ENCODE measurements around the gene THPO.

DNA sequence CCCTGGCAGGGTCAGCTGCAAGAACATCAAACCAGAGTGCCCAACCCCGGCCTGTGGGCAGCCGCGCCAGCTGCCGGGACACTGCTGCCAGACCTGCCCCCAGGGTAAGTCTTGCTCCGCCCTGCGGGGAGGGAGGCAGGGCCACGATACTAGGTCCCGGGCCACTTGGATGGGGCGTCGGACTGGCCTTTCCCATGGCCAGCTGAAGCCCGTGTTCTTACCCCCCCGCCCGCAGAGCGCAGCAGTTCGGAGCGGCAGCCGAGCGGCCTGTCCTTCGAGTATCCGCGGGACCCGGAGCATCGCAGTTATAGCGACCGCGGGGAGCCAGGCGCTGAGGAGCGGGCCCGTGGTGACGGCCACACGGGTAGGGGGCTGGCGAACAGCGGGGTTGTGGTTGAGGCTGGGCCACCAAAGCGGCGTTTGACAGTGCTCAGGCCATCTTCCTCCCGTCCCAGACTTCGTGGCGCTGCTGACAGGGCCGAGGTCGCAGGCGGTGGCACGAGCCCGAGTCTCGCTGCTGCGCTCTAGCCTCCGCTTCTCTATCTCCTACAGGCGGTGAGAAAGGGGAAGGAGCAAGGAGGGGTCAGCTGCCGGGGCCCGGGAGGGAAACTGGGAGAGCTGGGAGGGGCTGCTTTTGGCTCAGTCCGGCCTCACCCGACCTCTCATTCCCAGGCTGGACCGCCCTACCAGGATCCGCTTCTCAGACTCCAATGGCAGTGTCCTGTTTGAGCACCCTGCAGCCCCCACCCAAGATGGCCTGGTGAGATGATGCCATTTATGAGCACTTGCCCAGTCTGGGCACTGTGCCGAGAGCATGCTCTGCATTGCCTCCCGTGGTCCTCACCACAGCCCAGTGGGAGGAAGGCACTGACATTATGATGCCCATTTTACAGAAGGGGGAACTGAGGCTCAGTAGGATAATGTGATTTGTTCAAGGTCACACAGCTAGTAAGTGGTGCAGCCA, 3.5 kb upstream of the THPO start:
- TF ChIP-seq, protein P1, sequence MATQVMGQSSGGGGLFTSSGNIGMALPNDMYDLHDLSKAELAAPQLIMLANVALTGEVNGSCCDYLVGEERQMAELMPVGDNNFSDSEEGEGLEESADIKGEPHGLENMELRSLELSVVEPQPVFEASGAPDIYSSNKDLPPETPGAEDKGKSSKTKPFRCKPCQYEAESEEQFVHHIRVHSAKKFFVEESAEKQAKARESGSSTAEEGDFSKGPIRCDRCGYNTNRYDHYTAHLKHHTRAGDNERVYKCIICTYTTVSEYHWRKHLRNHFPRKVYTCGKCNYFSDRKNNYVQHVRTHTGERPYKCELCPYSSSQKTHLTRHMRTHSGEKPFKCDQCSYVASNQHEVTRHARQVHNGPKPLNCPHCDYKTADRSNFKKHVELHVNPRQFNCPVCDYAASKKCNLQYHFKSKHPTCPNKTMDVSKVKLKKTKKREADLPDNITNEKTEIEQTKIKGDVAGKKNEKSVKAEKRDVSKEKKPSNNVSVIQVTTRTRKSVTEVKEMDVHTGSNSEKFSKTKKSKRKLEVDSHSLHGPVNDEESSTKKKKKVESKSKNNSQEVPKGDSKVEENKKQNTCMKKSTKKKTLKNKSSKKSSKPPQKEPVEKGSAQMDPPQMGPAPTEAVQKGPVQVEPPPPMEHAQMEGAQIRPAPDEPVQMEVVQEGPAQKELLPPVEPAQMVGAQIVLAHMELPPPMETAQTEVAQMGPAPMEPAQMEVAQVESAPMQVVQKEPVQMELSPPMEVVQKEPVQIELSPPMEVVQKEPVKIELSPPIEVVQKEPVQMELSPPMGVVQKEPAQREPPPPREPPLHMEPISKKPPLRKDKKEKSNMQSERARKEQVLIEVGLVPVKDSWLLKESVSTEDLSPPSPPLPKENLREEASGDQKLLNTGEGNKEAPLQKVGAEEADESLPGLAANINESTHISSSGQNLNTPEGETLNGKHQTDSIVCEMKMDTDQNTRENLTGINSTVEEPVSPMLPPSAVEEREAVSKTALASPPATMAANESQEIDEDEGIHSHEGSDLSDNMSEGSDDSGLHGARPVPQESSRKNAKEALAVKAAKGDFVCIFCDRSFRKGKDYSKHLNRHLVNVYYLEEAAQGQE (IDR thresholded peaks at IDR 0.05; ENCODE audit: insufficient read depth in 1 of 2, low read depth in 2 of 2, low read length in 2 of 2), result no peak
- TF ChIP-seq POLR2AphosphoS5 (IDR thresholded peaks at IDR 0.05; ENCODE audit: low read depth, low read length), result no peak
- TF ChIP-seq SIN3A (IDR thresholded peaks at IDR 0.05; ENCODE audit: borderline replicate concordance, insufficient read depth, low read length), result no peak

Data from PFSK-1 (cell line).